ENCODE data around the gene SPINK2.

The SPINK2 gene

GRCh38 chr4:56799161-56799759 lies 22.2 kb downstream of the SPINK2 start:
- no peak for DNase-seq

DNA sequence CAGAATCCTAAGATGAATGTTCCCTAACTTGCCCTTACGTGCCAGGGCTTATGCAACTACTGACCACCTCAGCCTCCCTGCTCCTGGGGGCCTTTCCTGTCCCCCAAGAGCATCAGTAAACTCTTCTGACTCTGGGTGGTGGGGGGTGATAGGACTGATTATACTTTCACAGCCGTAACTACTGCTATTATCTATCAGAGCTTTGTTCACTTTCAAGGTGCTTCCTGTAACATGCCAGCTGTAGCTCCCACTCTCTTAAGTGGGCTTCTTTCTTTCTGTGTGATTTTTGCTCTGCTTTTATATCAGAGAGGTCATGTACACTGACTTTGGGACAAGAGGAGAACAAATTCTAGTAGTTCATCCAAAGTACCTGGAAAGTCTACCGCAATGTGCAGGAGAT lies 25.3 kb downstream of the SPINK2 start:
- DNase-seq: no peak

- no peak for DNase-seq
Observed at GRCh38 chr4:56791316-56791715, 30.2 kb downstream of the SPINK2 start.

- DNase-seq: no peak
Observed at GRCh38 chr4:56790691-56791091, 30.8 kb downstream of the SPINK2 start.

DNA sequence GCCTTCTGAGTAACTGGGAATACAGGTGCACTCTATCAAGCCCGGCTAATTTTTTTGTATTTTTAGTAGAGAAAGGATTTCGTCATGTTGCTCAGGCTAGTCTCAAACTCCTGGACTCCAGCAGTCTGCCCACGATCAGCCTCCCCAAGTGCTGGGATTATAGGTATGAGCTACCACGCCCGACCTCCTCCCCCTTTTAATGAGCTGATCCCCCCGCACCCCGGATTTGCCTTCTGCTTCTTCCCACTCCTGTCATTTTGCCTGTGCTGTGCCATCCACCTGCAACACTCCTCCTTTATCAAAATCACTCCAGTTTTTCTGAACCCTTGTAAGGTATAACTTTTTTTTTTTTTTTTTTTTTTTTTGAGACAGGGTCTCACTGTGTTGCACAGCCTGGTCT lies 33.4 kb downstream of the SPINK2 start:
- no peak for DNase-seq

- DNase-seq: no peak
Observed at GRCh38 chr4:56787380-56787779, 34.1 kb downstream of the SPINK2 start.

GRCh38 chr4:56786955-56787354 lies 34.5 kb downstream of the SPINK2 start:
- DNase-seq: no peak

DNA sequence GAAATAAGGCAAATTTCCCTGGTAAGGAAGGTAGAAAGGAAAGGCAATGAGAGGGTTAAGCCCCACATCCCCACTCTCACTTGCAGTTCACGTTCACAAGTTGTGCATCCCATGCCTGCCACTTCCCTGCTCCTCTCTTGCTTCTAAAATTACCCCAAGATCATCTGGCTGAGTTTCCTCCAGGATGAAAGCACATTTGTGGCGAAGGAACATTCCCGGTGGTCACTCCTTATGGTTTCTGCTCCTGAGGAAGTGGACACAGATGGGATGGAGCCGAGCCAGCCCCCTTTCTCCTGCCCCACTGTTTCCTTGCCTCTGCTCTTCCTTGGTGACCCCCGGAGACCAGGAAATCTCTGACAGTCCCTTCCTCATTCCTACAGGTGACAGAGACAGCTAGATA lies 37.5 kb downstream of the SPINK2 start:
- DNase-seq: no peak

- DNase-seq: no peak
Observed at GRCh38 chr4:56782019-56782418, 39.5 kb downstream of the SPINK2 start.

DNA sequence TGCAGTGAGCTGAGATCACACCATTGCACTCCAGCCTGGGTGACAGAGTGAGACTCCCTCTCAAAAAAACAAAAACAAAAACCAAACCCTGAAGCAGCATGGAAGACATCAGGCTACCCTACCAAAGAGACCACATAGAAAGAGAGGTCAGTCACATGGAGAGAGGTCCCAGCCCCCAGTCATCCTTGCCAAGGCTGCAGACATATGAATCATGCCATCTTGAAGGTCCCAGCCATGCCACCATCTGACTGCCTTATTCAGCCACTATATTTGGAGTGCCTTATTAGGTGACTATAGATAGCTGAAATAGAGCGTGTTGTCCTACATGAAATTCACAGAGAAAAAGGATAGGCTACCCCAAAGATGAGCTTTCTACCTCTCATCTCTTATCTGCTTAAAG lies 48.2 kb downstream of the SPINK2 start:
- no peak for DNase-seq

- DNase-seq: no peak
Observed at GRCh38 chr4:56772134-56772533, 49.4 kb downstream of the SPINK2 start.

DNA sequence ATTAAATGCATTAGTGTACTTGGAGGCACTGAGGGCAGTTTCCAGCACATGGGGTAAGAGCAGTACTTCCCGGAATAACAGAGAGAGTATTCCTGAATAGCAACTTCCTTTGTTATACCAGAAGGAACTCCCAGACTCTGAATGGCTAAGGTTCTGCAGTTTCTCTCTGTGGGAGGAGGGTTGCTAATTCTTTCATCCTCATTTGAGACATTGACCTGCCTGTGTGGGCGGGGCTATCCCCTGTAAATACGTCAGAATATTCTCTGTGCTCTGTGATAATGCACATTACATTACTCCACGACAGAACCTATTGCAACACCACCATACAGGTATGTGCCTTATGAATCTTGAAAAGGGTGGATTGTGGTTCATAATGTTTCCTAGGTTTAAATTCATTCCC lies 52.7 kb downstream of the SPINK2 start:
- no peak for DNase-seq

- no peak for DNase-seq
Observed at GRCh38 chr4:56768316-56768715, 53.2 kb downstream of the SPINK2 start.

- DNase-seq: no peak
Observed at GRCh38 chr4:56767567-56767966, 53.9 kb downstream of the SPINK2 start.

DNA sequence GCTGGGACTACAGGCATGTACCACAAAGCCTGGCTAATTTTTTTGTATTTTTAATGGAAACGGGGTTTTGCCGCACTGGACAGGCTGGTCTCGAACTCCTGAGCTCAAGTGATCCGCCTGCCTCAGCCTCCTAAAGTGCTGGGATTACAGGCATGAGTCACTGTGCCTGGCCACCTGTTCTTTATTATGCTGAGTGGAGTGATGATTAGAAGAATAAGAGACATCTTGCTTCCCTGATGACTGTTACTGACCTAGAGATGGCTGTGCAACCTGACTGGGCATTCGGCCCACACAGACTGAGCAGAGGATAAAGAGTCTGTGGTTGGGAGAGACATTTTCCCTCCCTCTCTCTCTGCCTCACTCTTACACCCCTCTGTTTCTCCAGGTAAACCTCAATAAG lies 56.7 kb downstream of the SPINK2 start:
- no peak for DNase-seq

GRCh38 chr4:56764223-56764622 lies 57.3 kb downstream of the SPINK2 start:
- no peak for DNase-seq

DNA sequence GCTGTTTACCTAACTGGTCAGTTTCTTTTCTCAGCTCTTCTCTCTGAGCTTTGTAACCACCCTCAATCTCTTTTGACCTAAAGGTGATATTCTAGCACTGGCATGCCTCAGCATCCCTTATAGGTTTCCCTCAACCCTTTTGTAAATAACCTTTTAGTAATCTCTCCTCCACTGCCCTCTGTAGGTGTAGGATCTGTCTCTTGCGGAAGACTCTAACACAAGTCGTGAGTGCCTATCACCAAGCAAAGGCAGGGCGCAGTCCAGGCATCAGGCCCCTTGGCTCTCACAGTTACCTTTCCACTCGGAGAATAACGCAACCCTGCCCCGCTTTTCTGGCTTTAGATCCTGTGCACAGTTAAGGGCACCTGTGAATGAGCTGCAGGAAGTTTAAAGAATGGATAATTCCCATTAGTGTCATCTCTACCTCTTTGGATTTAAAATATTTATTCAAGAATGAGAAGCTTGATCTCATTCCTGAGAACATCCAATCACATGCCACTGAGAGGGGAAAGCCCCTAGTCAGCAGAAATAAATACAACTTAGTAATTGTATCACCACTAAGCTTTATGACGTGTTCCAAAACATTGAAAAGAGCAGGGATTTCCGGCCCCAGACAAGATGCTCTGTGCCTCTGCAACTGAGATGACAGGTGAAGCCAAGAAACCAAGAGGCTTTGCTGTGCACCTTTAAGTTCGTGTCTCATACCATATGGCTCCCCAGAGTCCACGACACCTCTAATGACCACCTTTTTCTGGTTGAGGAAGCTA lies 58.8 kb downstream of the SPINK2 start:
- no peak for DNase-seq

DNA sequence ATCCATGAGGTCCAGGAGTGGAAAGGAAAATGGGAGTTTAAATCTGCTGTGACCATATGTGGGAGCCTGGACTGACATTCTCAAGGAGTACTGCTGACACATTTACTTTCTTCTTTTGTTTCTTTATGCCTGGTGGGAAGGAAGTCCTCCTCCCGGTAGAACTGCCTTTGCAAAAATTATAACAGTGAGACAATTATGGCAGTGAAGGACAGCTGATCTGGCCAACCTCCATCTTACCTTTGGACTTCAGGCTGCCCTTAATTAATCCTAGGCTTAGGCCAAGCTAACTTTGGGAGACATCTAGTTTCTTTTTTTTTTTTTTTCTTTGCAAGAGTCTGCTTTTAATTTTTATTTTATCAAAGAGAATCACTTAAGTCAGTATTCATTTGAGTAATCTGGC lies 61.3 kb downstream of the SPINK2 start:
- DNase-seq: no peak
